Measurements from ENCODE around the gene MYORG.

DNA sequence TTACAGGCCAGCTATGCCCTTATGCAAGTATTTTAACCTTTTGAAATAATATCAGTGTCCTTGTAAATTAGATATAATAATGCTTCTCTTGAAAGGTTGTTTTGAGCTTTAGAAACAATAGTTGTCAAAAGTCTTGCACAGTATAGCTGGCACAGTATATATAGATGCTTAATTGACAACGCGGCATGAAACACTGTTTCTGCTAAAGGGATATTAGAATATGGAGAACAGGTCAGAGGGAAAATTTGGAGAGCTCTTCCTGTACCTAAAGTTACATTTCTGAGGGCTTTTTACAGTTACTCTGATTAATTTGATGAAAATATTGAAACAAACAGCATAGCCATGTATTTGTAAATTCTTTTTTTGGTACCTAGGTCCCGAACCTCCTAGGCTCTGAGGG, 42.9 kb downstream of the MYORG start:
- TF ChIP-seq, protein P1, sequence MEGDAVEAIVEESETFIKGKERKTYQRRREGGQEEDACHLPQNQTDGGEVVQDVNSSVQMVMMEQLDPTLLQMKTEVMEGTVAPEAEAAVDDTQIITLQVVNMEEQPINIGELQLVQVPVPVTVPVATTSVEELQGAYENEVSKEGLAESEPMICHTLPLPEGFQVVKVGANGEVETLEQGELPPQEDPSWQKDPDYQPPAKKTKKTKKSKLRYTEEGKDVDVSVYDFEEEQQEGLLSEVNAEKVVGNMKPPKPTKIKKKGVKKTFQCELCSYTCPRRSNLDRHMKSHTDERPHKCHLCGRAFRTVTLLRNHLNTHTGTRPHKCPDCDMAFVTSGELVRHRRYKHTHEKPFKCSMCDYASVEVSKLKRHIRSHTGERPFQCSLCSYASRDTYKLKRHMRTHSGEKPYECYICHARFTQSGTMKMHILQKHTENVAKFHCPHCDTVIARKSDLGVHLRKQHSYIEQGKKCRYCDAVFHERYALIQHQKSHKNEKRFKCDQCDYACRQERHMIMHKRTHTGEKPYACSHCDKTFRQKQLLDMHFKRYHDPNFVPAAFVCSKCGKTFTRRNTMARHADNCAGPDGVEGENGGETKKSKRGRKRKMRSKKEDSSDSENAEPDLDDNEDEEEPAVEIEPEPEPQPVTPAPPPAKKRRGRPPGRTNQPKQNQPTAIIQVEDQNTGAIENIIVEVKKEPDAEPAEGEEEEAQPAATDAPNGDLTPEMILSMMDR (IDR thresholded peaks at IDR 0.05): no peak
- no peak for TF ChIP-seq POLR2AphosphoS5 (IDR thresholded peaks at IDR 0.05)

Data from stomach (tissue), 4 donors.